CD4-positive, alpha-beta T cell treated with Interleukin-2 at 100 ng/mL for 4 hours (primary cell): Measurements from ENCODE around the gene FMN1.

ENCODE experiments used
- DNase-seq: peaks from one replicate; pipeline ENCODE4 v3.0.0-alpha.2; 2020; ENCODE audit warnings: low spot score

FMN1 gene

GRCh38 chr15:32928876-32929275, 265.6 kb downstream of the FMN1 start:
- DNase-seq: no peak

- no peak for DNase-seq
Measured at GRCh38 chr15:32927124-32927523, 267.4 kb downstream of the FMN1 start.

DNA sequence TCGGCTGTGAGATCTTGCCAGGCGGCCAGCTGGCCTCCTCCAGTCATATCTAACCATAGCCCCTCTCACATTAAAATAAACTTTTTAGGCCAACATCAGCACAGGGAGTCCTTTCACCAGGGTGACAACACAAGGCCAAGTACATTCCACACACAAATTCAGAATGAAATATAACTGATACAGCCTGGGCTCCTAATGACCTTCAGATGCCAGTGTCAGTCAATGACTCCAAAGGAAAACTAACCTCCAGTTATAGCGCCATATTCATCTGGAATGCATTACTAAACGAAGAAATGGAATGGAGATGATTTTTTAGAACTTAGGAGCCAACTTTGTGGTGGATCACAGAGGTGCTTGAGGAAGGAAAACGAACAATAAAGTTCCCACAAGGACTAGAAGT, 271.3 kb downstream of the FMN1 start:
- DNase-seq: no peak

DNA sequence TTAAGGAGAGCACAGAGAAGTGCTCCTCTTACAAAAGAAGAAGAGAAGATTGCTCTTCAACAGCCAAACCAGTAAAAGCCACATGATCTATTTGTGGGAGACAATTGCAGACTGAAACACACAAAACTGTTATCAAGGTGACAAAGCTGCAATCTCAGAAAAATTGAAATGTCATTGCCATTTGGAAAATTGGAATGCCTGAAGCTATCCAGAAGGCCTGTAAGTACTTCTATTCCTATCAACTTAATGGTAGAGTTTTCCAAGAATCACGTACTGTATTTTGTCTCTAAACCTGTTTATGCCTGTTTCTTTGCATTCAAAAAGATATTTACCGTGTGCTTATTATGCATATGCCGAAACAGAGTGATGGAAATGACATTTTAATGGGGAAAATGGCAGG, 272.0 kb downstream of the FMN1 start:
- DNase-seq: no peak

DNA sequence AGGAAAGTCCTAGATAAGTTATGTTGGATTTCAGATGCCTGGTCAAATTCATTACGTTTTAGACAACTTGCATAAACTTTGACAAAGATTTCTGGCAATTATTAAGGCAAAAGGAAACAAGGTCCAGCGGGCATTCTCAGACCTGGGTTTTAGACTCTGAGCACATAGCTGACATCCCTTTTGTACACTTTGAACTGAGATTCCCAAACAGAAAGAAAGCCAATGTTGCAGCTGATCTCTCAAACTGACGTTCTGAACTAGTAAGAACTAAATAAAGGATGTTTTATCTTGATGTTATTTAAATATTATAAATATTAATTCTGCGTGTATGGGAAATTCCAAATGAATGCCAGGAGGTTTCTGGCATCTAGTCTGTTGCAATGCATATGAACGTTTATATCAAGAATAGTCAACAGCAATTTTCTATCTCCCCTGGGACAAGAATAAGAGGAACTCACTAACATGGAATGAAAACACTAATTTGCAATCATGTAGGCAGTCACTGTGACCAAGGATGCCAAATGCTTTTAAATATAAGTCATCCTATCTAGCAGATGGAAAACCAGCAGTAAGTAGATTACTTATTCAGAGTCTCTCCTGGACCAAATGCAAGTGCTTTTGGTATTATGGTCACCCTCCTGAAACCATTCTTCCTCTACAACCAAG, 274.6 kb downstream of the FMN1 start:
- no peak for DNase-seq

GRCh38 chr15:32918547-32918946, 276.0 kb downstream of the FMN1 start:
- no peak for DNase-seq

DNA sequence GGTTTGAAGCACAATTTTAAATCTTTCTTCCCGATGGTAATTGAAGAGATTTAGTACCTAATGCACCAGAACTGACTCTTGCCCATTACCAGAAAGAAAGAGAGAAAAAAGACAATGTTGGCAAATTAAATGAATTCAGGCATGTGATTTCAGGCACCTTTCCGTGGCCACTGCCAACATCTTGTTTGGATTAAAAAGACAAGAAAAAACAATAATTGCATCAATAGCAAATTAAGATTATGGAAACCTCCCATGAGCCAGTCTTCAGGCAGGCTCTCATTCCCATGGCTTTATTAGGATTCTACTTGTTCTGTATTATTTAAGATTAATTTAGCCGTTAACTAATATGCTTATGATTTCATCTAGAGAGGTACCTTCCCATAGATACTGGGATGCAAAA, 283.7 kb downstream of the FMN1 start:
- DNase-seq: no peak

GRCh38 chr15:32909431-32909830, 285.1 kb downstream of the FMN1 start:
- no peak for DNase-seq

DNA sequence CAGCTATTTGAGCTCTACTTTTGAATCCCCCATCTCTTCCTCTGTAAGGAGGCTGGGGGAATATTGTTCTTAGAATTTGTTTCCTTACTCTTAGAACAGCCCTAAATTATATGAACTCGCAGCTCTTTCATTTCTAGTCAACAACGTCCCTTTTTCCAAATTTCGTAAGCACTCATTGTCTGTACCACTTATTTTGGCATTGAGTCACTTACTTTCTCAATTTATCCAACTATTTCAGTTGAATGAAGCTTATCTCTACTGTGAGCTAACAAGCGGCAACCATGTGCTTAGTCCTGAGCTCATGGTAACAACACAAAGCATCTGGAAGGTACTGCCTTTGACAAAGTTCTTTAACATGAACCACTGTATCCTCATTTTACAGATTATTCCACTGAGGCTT, 285.6 kb downstream of the FMN1 start:
- DNase-seq: no peak

GRCh38 chr15:32908135-32908801, 286.2 kb downstream of the FMN1 start:
- no peak for DNase-seq

- no peak for DNase-seq
Measured at GRCh38 chr15:32905481-32905880, 289.0 kb downstream of the FMN1 start.

DNA sequence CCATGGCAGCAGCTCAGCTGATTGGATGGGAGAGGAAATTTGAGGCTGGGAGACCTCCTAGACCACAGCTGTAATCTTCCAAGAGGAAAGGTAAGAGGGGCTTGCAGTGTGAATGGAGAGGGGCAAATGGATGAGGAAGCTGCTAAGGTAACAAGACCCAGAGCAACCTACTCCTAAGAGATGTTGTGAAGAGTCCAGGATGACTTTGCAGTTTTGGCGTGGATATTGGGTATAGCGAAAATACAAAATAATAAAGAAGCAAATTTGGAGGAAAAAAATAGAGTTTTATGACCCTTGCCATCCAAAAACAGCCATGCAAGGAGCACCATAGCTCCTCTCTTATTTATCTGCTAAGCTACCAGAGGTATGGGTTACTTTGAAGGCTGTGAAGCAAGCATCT, 290.1 kb downstream of the FMN1 start:
- no peak for DNase-seq

DNA sequence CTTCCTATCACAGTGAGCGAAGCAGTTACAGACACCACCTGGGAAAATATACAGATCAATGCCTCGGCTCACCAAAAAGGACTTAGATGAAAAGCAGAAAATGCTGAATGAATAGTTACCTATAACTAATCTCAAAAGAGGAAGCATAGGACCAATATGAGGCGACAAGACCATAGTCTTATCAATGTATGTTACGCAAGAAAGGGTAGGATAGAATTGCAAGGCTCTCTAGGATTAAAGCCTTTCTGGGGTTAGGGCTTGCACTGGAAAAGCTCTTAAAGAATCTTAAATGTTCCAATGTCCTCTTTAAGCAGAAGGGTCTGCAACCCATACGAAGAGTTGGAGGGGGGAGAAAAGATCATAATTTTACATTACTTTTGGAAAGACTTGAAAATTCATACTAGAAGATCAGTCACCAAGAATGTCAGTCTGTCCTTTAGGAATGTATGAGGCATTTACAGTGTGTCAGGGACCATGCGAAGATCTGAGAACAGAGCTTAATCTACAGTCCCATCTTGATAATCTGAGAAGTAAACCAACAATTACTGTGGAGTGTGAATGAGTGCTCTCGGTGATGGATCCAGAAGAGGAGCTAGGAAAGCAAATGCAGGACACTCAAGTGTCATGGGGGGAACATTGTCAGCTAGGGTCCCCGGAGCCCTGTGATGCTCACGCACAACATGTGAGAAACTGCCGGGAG, 290.8 kb downstream of the FMN1 start:
- DNase-seq: no peak

DNA sequence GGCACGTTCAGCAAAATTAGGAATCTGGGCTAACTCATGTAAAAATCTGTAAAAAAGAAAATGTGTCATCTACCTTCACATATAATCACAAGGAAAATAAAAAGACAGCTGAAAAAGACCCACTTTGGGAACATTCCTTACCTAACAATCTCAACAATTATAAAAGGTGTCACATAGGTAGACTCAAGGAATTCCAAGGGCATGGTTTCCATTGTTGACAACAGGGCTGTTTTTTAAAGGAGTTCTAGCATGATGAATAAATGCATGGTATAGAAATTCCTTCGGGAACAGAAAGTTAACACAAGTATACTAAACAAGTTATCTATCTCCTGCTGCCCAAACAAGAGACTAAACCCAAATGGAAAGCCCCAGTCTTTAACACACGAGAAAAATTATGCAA, 292.5 kb downstream of the FMN1 start:
- no peak for DNase-seq

DNA sequence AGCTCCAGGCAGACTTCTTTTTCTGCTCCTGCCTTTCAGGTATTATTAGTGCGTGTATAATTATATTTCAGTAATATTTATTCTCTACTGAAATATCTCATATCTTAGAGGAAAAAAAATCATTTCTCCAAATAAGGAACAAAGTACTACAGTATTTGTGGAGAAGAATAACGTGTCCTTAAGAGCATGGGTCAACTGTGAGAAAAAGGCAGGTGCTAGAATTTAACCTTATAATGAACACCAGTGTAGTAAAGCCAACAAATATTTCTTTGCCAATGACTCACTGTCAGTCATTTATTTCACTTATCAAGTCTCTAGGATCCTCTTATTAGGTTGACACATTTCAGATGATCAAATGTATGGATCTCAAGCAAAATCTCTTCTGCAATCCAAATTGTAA, 293.3 kb downstream of the FMN1 start:
- no peak for DNase-seq

GRCh38 chr15:32899126-32899596, 295.4 kb downstream of the FMN1 start:
- no peak for DNase-seq

DNA sequence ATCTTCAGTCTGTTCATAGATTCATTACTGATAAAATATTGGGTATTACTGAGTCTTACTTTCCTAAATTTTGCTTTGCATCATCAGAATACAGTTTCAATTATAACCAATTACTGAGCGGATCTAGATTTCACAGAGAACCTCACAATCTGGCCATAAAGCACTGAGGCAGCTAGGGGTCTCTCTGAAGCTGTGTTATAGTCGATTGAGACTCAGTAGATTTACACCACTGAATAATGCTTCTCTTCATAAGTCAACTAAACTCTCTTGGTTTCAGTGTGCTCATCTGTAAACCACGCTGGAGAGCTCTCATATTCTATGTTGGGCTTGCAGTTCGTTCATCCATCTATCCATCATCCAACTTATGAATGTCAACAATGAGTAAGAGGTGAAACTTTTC, 296.1 kb downstream of the FMN1 start:
- no peak for DNase-seq

GRCh38 chr15:32893421-32893820, 301.1 kb downstream of the FMN1 start:
- no peak for DNase-seq

- no peak for DNase-seq
Measured at GRCh38 chr15:32889214-32889613, 305.3 kb downstream of the FMN1 start.

DNA sequence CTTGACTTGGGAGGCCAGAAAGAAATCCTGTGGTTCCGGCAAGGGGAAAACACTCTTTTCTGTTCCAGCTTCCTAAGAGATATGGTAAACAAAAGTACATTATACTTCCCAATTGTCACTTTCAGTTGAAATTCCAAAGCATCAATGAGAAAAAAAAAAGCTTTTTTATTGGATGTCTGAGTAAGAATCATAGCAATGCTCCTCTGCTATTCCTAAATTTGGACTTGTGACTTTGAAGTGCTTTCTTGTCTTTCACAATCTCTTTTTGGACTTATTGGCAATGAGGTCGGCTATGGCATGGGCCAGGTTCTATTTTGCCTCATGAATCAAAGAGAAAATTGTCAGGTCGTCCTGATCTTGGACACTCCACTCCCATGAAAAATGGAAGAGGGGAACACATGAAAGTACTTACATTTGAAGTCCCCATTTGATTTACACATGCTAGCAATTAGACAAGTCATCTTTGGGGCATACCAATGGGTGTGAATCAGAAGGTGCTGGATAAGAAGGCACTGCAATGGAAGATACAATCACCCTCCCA, 306.2 kb downstream of the FMN1 start:
- no peak for DNase-seq

GRCh38 chr15:32887090-32887489, 307.4 kb downstream of the FMN1 start:
- DNase-seq: no peak

- no peak for DNase-seq
Measured at GRCh38 chr15:32886459-32886858, 308.1 kb downstream of the FMN1 start.

GRCh38 chr15:32885713-32886112, 308.8 kb downstream of the FMN1 start:
- DNase-seq: no peak
